AG10803 (cell line): Measurements from ENCODE around the gene WDR36.

ENCODE experiments used
- DNase-seq: peaks from one replicate; pipeline ENCODE4 v3.0.0; 2010; ENCODE audit warnings: low read depth
- H3K4me3 ChIP-seq: 2 replicates; pipeline ENCODE4 v1.5.1; 2011; ENCODE audit warnings: mild to moderate bottlenecking, low read length, control low read depth
- TF ChIP-seq, protein P1 (sequence below): conservative IDR thresholded peaks from 2 replicates; pipeline ENCODE4 v1.5.1; 2011; ENCODE audit warnings: mild to moderate bottlenecking, low read length, control low read depth, inconsistent platforms

Gene WDR36

DNA sequence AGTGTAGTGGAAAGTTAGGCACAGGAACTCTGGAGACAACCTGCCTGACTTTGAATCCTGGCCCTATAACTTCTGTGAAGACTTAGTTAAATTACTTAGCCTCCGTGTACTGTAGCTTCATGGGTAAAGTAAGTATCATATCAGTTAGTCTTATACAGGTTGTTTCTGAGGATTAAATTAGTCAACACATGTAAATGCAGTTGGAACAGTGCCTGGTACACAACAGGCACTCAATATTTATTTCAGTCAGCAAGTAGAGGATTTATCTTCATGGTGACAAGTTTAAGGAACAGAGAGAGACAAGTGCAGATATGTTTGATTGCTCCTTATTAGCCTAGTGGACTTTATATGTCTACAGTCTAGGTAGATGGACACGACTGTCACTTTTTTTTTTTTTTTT lies 17.9 kb upstream of the WDR36 start:
- DNase-seq: no peak
- TF ChIP-seq, protein P1, sequence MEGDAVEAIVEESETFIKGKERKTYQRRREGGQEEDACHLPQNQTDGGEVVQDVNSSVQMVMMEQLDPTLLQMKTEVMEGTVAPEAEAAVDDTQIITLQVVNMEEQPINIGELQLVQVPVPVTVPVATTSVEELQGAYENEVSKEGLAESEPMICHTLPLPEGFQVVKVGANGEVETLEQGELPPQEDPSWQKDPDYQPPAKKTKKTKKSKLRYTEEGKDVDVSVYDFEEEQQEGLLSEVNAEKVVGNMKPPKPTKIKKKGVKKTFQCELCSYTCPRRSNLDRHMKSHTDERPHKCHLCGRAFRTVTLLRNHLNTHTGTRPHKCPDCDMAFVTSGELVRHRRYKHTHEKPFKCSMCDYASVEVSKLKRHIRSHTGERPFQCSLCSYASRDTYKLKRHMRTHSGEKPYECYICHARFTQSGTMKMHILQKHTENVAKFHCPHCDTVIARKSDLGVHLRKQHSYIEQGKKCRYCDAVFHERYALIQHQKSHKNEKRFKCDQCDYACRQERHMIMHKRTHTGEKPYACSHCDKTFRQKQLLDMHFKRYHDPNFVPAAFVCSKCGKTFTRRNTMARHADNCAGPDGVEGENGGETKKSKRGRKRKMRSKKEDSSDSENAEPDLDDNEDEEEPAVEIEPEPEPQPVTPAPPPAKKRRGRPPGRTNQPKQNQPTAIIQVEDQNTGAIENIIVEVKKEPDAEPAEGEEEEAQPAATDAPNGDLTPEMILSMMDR: no peak
- no peak overlapping the region for H3K4me3 ChIP-seq

- DNase-seq: peak; percentile 94
These were observed 16.6 kb upstream of the WDR36 start for GRCh38 chr5:111075520-111075919.

DNA sequence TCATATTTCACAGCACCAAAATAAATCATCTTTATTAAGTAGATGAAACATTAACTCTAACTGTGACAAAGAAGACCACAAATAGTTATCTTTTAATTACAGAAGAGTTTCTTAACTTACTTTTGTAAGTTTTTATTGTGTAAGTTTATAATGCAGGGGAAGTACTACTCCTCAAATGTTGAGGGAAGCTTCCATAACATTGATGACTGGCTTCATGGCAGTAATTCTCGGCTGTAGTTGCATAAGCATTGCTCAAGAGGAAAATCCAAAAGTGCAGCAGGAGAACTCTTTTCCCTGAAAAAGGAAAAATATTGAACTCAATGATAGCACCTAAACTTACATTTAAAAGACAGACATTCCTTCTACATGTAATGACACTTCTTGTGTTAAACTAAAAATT lies 16.1 kb upstream of the WDR36 start:
- peak; percentile 26 for DNase-seq
- TF ChIP-seq, protein P1: no peak
- no peak overlapping the region for H3K4me3 ChIP-seq

More at GRCh38 chr5:111075520-111075919, 16.6 kb upstream of the WDR36 start:
- TF ChIP-seq, protein P1: no peak
- no peak overlapping the region for H3K4me3 ChIP-seq

DNA sequence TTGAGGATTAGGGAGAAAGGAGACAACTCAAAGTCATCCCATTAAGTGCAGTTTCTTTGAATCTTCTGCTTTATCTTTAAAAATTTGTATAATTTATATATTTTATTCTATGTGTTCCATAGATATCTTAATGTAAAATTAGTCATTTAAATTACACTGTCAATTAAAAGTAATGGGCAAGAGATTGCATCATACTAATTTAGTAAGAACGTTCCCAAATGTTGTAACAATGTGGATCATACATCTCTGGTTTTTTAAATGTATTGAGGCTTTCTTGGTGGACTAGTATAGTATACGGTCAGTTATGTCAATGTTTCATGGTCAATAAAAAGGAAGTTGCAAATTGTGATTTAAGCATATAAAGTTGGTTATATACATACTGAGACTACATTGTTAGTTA lies 14.5 kb upstream of the WDR36 start:
- no peak overlapping the region for H3K4me3 ChIP-seq
- TF ChIP-seq, protein P1: no peak
- no peak for DNase-seq

GRCh38 chr5:111079846-111080245 lies 12.3 kb upstream of the WDR36 start:
- no peak overlapping the region for H3K4me3 ChIP-seq
- TF ChIP-seq, protein P1: no peak
- no peak for DNase-seq

- TF ChIP-seq, protein P1: no peak
- no peak for DNase-seq
These were observed 8.8 kb upstream of the WDR36 start for GRCh38 chr5:111083323-111083722.

DNA sequence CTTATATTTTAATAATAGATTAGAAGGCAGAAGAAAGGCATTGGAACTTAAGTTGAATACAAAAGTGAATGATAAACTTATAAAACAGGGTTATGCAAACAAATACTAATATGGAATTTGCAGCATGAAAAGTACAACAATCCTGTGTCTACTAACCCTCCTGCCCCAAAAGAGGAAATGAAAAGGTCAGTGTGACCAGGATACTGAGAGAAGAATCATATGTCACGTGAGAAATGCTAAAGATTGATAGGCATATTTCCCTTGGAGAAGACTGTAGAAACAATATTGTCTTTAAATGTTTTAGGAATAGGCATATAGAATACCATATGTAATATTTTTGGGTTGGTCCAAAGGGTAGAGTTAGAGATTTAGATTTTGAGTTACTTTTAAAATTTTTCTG lies 3.8 kb downstream of the WDR36 start:
- TF ChIP-seq, protein P1: no peak
- no peak overlapping the region for H3K4me3 ChIP-seq
- DNase-seq: no peak

More at GRCh38 chr5:111083323-111083722, 8.8 kb upstream of the WDR36 start:
- no peak overlapping the region for H3K4me3 ChIP-seq
